Stimulated activated CD8-positive, alpha-beta memory T cell treated with anti-CD3 and anti-CD28 coated beads, Interleukin-12 subunit alpha, Interleukin-12 subunit beta, amount 100 ng/mL, for 24 hours (primary cell): Measurements from ENCODE around the gene B9D1.
A peak's percentile ranks its signal among the peaks of the same experiment; 100 is the strongest.

Experiments
- DNase-seq: peaks from one replicate; pipeline ENCODE4 v3.0.0-alpha.2; 2020; ENCODE audit errors: extremely low read depth

B9D1 gene

DNA sequence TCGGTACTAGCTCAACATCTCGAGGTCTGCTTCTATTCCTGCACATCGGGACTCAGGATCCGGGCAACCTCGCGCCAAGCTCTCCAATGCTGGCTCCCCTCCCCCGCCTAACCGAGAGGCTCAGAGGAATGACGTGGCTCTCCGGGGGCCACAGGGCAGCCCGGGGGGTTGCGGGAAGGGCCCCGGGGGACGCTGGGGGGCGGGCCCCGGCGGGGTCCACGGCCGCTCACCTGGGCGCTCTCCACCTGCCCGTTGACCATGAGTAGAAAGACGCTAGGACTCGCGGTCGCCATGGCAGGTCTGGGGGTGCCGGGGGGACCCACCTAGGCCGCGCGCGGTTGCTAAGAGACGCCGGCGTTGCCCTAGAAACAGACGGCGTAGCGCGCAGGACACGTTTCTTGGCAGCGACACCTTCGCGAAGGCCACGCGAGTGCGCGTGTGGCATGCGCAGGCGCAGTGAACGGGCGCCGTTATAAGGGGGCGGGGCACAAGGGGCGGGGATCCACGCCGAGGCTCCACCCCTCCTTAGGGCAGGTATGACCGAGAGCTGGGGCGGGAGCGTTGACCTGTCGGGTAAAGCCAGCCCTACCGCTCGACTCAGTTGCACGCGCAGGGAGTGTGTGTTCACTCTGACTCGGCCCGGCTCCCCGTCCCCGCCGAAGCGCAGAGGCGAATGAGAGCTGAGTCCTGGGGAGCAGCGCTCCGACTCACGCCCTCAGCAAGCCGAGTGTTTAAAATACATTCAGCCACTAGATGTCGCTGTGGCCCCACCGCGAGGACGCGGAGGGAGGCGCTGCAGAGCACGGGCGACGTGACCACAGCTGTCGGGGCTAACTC is at the start of gene B9D1:
Gene B9D1, minus strand, starts transcription at position 447 of the 837 bp plus-strand sequence. Its CDS starts 154 bp downstream, at position 293.
- peak; percentile 76 for DNase-seq

GRCh38 chr17:19411631-19412030 is 49.1 kb upstream of the B9D1 start:
- DNase-seq, result no peak

DNA sequence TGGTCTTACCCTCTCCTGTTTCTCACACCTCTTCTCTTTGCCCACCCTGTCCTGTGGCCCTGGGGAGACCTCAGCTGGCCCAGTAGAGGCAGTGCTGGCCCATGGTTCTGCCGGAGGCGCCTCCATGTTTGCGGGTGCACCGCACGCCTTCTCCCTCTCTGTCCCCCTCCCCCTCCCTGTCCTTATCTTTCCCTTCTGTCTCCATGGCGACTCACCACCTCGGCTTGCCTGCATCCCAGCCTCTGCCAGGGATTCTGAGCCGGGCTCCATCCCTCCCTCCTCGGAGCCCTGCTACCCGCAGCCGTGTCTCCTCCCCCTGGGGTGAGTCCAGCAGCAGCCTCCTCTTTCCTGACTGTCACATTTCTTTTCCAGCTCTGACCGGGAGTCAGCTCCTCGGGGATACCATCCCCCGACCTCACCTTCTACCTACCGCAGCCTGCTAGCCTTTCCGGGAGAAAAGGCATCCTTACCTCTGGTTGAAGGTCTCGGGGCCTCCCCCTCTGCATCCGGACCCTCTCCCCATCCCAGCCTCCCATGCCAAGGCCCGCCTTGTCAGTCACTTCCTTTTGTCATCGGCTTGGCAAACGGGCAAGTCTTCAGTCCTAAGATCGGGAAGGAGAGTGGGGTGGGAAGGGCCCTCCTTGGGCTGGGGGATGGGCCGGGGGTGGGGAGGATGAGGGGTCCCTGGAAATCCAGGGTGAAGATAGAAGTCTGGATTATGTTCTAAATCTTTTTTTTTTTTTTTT is 48.5 kb upstream of the B9D1 start, which contains the start of gene RNF112:
Gene RNF112, plus strand, starts transcription at position 358 of the 746 bp plus-strand sequence. Its CDS starts 177 bp downstream, at position 535.
- DNase-seq, result no peak

- no peak for DNase-seq
Measured at GRCh38 chr17:19410091-19410490, 47.6 kb upstream of the B9D1 start.

DNA sequence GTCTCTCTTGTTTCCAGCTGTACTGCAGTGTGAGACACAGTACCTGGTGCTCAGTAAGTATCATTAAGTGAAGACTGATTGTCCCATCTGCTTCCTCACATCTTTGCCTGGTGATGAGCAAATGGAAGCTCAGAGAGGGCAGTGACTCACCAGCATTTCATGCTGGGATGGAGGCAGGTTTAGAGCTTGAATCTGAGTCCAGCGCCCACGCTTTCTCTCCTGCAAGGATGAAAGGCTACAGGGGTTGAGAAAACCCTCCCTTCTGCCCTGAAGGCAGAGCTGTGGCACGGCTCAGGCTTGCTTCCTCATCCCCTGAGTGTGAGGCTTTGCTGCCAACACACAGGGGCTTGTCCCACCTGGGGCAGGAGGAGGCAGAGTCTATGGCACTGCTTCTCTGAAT is 47.0 kb upstream of the B9D1 start:
- DNase-seq, result no peak

DNA sequence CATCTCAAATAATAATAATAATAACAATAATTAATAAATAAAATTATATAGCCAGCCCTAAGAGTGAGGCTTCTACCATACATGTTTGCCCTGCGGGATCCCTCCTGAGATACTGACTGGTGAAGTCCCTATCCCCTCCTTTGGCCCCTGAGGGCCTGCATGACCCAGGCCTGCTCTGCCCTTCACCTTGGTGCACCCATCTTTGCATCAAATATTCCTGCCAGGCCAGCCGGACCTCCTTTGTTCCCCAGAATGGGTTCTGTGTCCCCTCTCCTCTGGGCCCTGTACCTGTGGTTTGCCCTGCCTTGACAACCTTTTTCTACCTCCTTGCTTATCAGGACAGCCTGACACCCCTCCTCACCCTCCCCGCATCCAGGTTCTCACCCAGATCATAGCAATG is 46.5 kb upstream of the B9D1 start:
- DNase-seq, result no peak

GRCh38 chr17:19408346-19408710 is 45.8 kb upstream of the B9D1 start:
- DNase-seq, result no peak

DNA sequence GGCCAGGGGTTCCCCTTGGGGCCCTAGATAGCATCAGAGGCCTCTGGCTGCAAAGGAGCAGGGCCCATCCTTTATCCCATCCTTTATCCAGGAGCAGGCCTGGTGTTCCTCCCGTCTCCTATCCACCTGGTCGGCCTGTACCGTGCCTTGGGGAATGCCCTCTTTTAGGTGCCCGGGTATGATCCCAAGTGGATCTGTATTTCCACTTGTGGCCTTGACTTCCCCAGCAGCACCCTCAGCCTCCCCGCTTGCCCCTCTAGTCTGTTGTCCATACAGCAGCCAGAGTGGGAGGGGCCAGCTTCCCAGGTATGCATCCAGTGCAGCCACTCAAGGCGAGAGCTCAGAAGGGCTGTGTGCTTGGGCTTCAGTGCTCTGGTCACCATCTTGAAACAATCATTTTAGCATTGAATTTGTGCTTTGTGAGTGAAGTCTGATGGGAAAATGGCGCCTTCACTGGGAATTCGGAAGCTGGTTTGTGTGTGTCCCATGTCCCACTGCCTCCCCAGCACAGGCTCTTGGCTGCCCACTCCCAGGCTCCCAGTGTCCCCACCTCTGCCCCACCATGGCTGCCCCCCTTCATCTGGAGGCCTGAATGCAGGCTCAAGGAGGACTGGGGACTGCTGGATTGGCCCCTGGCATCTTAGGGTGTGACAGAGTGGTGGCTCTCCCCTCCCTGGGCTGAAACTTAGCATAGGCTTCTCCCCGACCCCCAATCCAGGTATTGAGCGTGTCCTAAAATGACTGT is 45.2 kb upstream of the B9D1 start:
- no peak for DNase-seq

GRCh38 chr17:19405114-19405513 is 42.6 kb upstream of the B9D1 start:
- DNase-seq, result no peak

GRCh38 chr17:19404264-19404663 is 41.7 kb upstream of the B9D1 start:
- no peak for DNase-seq

DNA sequence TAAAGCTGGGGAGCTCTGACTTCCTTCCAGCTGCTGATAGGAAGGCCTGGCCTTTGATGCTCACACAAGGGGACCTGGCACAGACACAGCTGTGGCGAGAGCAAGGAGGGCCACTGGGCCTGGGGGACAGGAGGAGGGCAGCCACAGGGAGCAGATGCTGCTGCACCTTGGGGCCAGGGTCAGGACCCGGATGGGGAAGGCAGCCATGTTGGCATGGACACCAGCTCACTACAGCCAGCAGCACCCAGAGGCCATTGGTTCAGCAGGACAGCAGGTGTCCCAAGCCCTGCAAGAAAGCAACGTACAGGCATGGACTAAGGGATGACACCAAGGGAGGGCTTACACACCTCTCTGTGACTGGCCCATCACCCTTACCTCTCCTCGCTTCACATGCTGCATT is 40.5 kb upstream of the B9D1 start:
- no peak for DNase-seq

GRCh38 chr17:19402171-19402570 is 39.6 kb upstream of the B9D1 start:
- DNase-seq, result no peak

DNA sequence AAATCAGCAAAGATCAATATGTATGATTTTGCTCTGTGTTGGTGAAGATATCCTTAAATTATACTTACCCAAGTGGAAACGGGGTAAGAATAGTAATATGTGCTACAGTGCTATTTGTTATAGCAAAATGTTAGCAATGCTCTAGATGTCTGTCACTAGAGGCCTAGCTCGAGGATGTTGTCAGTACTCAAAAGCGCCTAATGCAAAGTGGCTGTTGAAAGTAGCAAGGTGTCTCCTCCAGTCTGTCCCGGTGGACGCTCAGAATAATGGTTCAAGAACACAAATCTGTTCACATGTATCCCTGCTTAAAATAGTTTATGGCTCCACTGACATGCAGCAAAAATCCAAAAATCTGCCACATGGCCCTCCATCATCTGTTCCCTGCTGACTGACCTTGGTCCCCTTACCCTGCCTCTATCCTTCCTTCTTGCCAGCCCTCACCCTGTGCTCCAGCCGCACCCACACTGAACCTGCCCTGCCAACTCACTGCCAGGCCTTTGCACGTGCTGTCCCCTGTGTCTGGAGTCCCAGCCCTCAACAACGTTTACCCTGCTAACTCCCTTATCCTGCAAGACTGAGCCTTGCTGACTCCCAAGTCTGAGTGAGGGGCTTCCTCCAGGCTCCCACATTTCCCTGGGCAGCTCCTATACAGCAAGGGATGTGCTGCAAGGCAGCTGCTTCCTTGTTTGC is 38.9 kb upstream of the B9D1 start:
- no peak for DNase-seq

GRCh38 chr17:19399750-19400450 is 37.4 kb upstream of the B9D1 start:
- DNase-seq, result no peak

- DNase-seq, result no peak
Measured at GRCh38 chr17:19398301-19399181, 36.0 kb upstream of the B9D1 start.

DNA sequence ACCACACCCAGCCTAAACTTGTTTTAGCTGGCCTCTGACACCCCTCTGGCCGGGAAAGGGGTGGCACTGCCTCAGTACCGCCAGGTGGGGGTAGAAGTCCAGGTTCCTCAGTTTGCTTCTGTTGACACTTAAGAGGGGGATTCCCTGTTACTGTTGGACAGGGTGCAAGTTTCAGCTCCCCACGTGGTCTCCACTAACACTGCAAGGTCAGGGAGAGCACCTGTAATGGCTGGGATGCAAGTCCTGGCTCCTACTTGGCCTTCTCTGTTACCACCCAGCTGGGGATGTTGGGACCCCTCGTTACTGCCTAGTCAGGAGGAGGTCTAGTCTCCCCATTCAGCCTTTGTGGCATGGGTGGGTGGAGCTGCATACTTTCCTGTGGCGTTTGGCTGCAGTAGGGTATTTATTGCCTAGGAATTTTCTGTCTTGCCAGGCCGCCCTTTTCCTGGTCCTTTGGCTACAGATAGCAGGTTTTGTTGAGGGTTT is 35.1 kb upstream of the B9D1 start:
- no peak for DNase-seq

- no peak for DNase-seq
Measured at GRCh38 chr17:19392303-19392702, 29.8 kb upstream of the B9D1 start.

- no peak for DNase-seq
Measured at GRCh38 chr17:19391432-19391831, 28.9 kb upstream of the B9D1 start.

GRCh38 chr17:19390951-19391350 is 28.4 kb upstream of the B9D1 start:
- no peak for DNase-seq
